A673 (cell line): ENCODE measurements around the gene PTPN11. TPM values are rescaled to one million over a fixed set of nuclear protein-coding genes. Genes with fewer than 3 reads are reported as not detected.
"Not testable (repeated sequence)": the region's sequence is repeated elsewhere in the genome, so short reads cannot be mapped to it uniquely, and the experiment has no call there.

Source experiments
- BruUV-seq: library from RNA; stranded (reverse); fragments of 400-500 nt; replicated peaks from 2 replicates; lab custom pipeline; 2021; lab: Mats Ljungman, UMichigan
- CTCF ChIA-PET: fragments of 300-600 bp; sonication (Branson Sonifier 250); formaldehyde crosslinking; loops from one replicate; lab custom pipeline; 2022; ENCODE audit warnings: antibody characterized with exemption; lab: Charles Lee
- POLR2A ChIA-PET: fragments of 300-600 bp; sonication (Branson Sonifier 250); formaldehyde crosslinking; loops from one replicate; lab custom pipeline; 2022; ENCODE audit warnings: antibody characterized with exemption; ENCODE audit not compliant: low non-redundant PET; lab: Charles Lee
- DNase-seq: peaks from one replicate; pipeline ENCODE4 v3.0.0-alpha.2; 2015; ENCODE audit warnings: low spot score
- H3K27ac ChIP-seq: fragments of 200-600 bp; sonication (generic); 2 replicates; pipeline ENCODE4 v1.5.1; 2016; ENCODE audit warnings: mixed run types, low read depth, mild to moderate bottlenecking, mixed read lengths, antibody characterized with exemption, low read length; ENCODE audit not compliant: poor library complexity, severe bottlenecking
- H3K27me3 ChIP-seq: fragments of 200-600 bp; sonication (generic); replicated peaks from 2 replicates; pipeline ENCODE4 v1.6.1; 2017; ENCODE audit warnings: mixed run types, low read depth, mild to moderate bottlenecking, mixed read lengths, antibody characterized with exemption, low read length; ENCODE audit not compliant: insufficient read depth, poor library complexity
- H3K36me3 ChIP-seq: fragments of 200-600 bp; sonication (generic); 2 replicates; pipeline ENCODE4 v1.6.1; 2016; ENCODE audit warnings: mixed run types, mild to moderate bottlenecking, mixed read lengths, antibody characterized with exemption, low read length; ENCODE audit not compliant: insufficient read depth, poor library complexity, severe bottlenecking
- H3K4me1 ChIP-seq: fragments of 200-600 bp; sonication (generic); 2 replicates; pipeline ENCODE4 v1.6.1; 2017; ENCODE audit warnings: mixed run types, mild to moderate bottlenecking, mixed read lengths, antibody characterized with exemption, low read length; ENCODE audit not compliant: insufficient read depth, poor library complexity, severe bottlenecking
- H3K4me3 ChIP-seq: fragments of 200-600 bp; sonication (generic); 2 replicates; pipeline ENCODE4 v1.5.1; 2016; ENCODE audit warnings: low read depth, mixed run types, mild to moderate bottlenecking, mixed read lengths, low read length; ENCODE audit not compliant: poor library complexity, severe bottlenecking
- H3K9me3 ChIP-seq: fragments of 200-600 bp; sonication (generic); 2 replicates; pipeline ENCODE4 v1.6.1; 2016; ENCODE audit warnings: mixed run types, low read depth, mild to moderate bottlenecking, mixed read lengths, antibody characterized with exemption, low read length; ENCODE audit not compliant: poor library complexity, severe bottlenecking
- EZH2 ChIP-seq: fragments of 200-600 bp; sonication (generic); IDR thresholded peaks from 2 replicates; pipeline ENCODE4 v1.6.1; 2017; ENCODE audit warnings: borderline replicate concordance, low read depth, mild to moderate bottlenecking, mixed read lengths, antibody characterized with exemption, low read length; ENCODE audit not compliant: poor library complexity, severe bottlenecking
- intact Hi-C: fragments of 100-400 bp; cut with micrococcal nuclease; formaldehyde crosslinking; loops from one replicate; pipeline ENCODE4 v1.10.0; 2022; ENCODE audit not compliant: unreplicated experiment
- total RNA-seq: library from RNA; stranded (reverse); gene quantifications from 2 replicates; pipeline ENCODE4 v1.2.3, GENCODE V29; 2021
- TF ChIP-seq, protein P1 (sequence below): fragments of 300-800, 200-600 bp; sonication (generic); conservative IDR thresholded peaks from 2 replicates; pipeline ENCODE4 v1.5.1; 2017; ENCODE audit warnings: low read depth, mild to moderate bottlenecking, antibody characterized with exemption, low read length, moderate library complexity, mixed read lengths

Gene PTPN11
- total RNA-seq, 1 experiment from 2014 or later = 158 TPM

DNA sequence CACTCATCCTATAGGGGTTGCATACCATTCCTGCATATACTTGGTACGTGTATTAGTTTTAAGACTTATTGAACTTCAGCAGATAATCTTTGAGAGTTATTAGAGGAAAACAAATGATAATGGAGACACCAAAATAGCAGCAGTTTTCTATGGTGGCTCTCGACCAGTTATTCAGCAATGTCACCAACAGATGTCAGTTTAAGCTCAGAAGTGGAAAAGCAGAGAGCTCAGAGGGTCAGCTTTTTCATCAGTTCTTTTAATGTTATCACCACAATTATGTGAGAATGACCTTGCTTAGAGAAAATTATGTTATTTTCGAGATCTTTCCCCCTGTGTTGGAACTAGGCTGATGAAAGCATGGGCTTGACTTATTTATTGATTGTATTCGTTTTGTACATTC is 32.0 kb downstream of the PTPN11 start:
- peaks cover 46% of the 10 kb centered on the region for H3K36me3 ChIP-seq
- H3K27ac ChIP-seq = no peak overlapping the region
- no peaks in the 10 kb centered on the region for H3K27me3 ChIP-seq
- BruUV-seq = no TSS peak
- H3K9me3 ChIP-seq = no peaks in the 10 kb centered on the region
- CTCF ChIA-PET = interaction anchor here (0.6 kb wide), 1 partner anchor 542 kb away, joined by 4 read pairs; no protein-coding TSS in a partner anchor
- no peaks in the 10 kb centered on the region for H3K4me1 ChIP-seq
- no peak for TF ChIP-seq EZH2
- TF ChIP-seq, protein P1, sequence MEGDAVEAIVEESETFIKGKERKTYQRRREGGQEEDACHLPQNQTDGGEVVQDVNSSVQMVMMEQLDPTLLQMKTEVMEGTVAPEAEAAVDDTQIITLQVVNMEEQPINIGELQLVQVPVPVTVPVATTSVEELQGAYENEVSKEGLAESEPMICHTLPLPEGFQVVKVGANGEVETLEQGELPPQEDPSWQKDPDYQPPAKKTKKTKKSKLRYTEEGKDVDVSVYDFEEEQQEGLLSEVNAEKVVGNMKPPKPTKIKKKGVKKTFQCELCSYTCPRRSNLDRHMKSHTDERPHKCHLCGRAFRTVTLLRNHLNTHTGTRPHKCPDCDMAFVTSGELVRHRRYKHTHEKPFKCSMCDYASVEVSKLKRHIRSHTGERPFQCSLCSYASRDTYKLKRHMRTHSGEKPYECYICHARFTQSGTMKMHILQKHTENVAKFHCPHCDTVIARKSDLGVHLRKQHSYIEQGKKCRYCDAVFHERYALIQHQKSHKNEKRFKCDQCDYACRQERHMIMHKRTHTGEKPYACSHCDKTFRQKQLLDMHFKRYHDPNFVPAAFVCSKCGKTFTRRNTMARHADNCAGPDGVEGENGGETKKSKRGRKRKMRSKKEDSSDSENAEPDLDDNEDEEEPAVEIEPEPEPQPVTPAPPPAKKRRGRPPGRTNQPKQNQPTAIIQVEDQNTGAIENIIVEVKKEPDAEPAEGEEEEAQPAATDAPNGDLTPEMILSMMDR = peak; percentile 38; the same call in 1 of the 2 replicates
- H3K4me3 ChIP-seq = no peak overlapping the region
- POLR2A ChIA-PET = no interaction called here
- intact Hi-C loops = no loop called here
- DNase-seq = no peak

DNA sequence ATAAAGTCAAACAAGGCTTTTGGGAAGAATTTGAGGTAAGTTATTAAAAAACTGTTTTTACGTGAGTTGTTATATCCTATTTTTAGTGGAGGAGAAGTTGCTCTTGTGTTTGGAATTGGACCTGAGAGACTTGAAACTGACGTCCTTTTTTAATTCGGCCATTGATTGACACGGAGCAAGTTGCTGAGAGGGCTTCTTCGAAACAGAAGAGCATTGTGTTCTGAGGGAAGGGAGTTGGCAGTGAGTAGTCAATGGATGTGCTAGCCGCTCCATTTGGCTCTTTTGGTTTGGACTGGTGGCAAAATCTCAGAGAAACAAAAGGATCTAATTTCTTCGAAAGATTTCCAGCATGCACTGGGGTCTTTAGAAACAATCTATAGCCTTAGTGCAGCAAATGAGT is 37.3 kb downstream of the PTPN11 start:
- ChIA-PET CTCF (interaction anchor here (0.6 kb wide), 1 partner anchor 347 kb away, joined by 5 read pairs; no protein-coding TSS in a partner anchor), POLR2A (no interaction called here)
- Histone ChIP-seq H3K27me3 (no peaks in the 10 kb centered on the region), H3K4me3 (no peak overlapping the region), H3K27ac (no peak overlapping the region), H3K9me3 (no peaks in the 10 kb centered on the region), H3K4me1 (peaks cover 2% of the 10 kb centered on the region), H3K36me3 (peaks cover 50% of the 10 kb centered on the region)
- no TSS peak for BruUV-seq
- DNase-seq = no peak
- intact Hi-C loops = no loop called here
- TF ChIP-seq EZH2 = no peak
- TF ChIP-seq, protein P1 = no peak

DNA sequence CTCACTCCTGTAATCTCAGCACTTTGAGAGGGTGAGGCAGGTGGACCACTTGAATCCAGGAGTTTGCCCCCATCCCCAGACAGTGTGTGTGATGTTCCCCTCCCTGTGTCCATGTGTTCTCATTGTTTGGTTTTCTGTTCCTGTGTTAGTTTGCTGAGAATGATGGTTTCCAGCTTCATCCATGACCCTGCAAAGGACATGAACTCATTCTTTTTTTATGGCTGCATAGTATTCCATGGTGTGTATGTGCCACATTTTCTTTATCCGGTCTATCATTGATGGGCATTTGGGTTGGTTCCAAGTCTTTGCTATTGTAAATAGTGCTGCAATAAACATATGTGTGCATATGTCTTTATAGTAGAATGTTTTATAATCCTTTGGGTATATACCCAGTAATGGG is 38.4 kb downstream of the PTPN11 start:
- H3K27me3 ChIP-seq, BruUV-seq, DNase-seq, H3K4me1 ChIP-seq, H3K27ac ChIP-seq, H3K9me3 ChIP-seq, intact Hi-C loops, H3K4me3 ChIP-seq, POLR2A ChIA-PET: not testable (repeated sequence)
- H3K36me3 ChIP-seq = peaks cover 44% of the 10 kb centered on the region
- CTCF ChIA-PET = interaction anchor here (0.6 kb wide), 1 partner anchor 9 kb away, joined by 4 read pairs; no protein-coding TSS in a partner anchor

DNA sequence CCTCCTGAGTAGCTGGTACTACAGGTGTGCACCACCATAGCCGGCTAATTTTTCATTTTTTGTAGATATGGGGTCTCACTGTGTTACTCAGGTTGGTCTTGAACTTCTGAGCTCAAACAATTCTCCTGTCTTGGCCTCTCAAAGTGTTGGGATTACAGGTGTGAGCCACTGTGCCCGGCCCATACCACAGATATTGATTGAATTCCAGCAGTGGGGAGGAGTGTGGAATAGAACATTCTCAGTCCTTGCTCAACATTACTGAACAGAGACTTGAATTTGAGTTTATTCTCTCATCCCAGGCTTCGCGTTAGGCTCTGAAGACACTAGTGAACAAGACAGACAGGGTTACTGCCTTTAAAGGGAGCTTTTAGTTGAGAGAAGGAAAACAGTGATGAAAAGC is 39.6 kb downstream of the PTPN11 start:
- CTCF ChIA-PET = no interaction called here
- Histone ChIP-seq H3K27ac (no peak overlapping the region), H3K4me3 (no peak overlapping the region), H3K4me1 (peaks cover 2% of the 10 kb centered on the region), H3K9me3 (no peaks in the 10 kb centered on the region), H3K27me3 (no peaks in the 10 kb centered on the region), H3K36me3 (peaks cover 39% of the 10 kb centered on the region)
- BruUV-seq = no TSS peak
- POLR2A ChIA-PET = no interaction called here
- no peak for DNase-seq
- intact Hi-C loops = no loop called here
- TF ChIP-seq, protein P1 = no peak
- no peak for TF ChIP-seq EZH2
